GM12874 (cell line): ENCODE results near the gene PLD1.

Experiments used
- TF ChIP-seq, protein P1 (sequence below): IDR thresholded peaks from 2 replicates; pipeline ENCODE4 v1.5.1; 2011; ENCODE audit warnings: low read depth, mild to moderate bottlenecking, control low read depth, low read length, moderate library complexity; ENCODE audit not compliant: insufficient read depth

The PLD1 gene

DNA sequence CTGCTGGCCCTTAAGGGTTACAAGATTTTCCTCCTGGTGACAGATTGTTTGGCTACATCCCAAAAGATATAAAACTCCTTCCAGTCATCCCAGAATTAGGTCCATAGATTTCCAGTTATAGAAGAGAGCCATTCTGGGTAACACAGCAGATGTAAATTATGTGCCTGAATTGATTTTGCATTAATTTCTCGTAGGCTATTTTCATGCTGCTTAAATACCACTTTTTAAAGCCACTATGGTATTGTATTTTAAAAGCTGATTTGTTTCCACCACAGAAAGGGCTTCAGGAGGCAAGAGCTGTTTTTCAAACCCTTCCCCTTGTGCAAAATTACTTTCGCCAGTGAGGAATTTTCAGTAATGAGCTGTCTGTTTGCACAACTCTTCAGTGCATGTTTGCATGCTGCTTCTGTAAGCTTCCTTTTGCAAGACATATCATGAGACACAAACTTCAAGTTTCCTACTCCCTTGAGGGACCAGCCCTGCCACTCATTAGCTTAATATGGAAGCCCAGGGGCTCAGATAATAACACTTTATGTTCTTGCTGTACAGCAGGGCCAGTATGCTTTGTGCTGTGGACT lies 244.7 kb downstream of the PLD1 start:
- TF ChIP-seq, protein P1, sequence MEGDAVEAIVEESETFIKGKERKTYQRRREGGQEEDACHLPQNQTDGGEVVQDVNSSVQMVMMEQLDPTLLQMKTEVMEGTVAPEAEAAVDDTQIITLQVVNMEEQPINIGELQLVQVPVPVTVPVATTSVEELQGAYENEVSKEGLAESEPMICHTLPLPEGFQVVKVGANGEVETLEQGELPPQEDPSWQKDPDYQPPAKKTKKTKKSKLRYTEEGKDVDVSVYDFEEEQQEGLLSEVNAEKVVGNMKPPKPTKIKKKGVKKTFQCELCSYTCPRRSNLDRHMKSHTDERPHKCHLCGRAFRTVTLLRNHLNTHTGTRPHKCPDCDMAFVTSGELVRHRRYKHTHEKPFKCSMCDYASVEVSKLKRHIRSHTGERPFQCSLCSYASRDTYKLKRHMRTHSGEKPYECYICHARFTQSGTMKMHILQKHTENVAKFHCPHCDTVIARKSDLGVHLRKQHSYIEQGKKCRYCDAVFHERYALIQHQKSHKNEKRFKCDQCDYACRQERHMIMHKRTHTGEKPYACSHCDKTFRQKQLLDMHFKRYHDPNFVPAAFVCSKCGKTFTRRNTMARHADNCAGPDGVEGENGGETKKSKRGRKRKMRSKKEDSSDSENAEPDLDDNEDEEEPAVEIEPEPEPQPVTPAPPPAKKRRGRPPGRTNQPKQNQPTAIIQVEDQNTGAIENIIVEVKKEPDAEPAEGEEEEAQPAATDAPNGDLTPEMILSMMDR = no peak

DNA sequence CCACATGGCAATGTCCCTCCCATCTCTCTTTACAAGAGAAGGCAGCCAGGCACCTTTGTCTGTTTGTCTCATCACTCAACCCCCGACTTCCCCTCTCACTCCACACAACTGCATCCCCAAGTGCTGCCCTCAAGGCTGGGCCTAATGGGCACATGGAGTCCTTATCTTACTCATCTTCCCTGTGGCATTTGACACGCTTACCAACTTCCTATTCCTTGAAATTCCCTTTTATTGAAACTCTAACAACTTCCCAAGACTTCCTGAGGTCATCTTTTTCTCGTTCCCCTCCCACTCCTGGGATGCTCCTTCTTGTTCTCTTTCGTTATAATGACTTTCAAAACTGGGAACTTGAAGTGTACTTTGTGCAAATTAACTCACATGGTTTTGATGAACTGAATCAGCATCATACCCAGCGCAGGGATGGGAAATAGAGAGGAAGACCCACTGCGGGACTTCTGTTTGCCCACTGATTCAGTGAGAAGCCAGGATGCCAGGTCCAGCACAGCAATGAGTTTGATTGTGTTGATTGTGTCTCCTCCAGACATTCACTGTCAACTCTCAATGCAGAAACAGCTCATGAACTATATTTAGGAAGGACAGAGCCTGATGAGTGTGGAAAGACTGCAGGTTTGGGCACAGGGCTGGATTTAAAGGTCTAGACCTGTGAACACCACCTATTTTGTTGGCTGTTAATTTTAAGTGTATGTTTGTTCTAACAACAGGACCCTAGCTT lies 245.4 kb downstream of the PLD1 start:
- TF ChIP-seq, protein P1 = no peak

DNA sequence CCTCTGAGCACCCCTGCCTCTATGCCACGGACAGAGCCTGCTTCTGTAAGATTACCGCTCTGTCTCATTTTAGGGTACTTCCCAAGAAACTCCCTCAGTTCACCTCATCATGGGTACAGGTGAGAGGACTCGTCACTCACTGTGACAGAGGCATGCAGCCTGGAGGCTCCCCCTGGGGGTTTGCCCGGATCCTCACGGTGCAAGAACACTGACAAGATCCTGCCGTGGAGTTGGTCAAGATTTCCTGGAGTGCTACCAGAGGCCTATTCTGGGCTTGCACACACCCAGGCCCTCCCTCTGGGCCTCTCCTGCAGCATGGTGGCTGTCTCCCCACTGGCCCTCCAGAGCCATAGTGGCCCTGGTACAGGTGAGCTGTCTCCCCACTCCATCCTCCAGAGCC lies 247.0 kb downstream of the PLD1 start:
- TF ChIP-seq, protein P1 = no peak

DNA sequence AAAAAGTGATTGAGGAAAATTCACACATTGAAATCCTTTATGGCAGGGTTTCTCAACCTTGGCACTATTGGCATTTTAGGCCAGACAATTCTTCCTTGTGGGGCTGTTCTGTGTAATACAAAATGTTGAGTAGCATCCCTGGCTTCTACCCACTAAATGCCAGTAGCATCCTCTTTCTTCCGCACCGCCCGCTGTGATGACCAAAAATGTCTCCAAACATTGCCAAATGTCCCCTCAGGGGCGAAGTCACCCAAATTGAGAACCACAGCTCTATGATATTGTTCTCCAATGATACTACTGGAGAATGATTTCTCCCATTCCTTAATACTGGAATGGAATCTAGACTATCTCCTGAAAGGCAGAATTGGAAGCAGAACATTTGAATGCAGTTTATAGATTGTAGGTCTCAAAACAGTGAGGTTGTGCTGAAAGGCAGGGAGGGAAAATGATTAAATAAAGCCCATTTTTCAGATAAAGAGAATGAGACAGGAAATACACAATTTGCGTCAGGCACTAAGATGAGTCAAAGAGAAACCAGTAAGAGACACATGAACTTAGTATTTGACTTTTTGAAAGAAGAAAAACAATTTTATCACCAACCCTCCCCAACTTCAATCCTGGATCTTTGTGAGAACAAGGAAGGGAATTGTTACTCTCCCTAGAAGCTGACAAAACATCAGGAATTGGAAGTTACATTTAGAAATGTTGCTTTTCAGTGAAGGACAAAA lies 248.5 kb downstream of the PLD1 start:
- TF ChIP-seq, protein P1 = no peak

DNA sequence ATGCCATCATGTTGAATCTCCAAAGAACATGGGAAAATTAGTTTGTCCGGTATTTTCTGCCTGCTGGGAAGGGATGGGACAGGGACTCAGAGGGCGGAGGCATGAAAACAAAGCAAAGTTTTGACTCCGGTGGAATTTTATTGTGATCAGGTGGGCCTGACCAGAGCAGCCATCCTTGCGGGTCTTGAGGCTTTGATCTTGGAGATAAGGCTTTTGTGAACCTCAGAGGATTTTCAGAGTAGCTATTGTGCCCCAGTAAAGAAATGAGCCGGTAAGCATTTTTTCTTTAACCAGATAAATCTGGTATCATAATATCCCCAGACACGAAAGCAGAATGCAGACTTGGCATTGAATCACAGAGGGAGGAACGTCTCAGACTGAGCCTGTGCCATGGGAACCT lies 250.7 kb downstream of the PLD1 start:
- TF ChIP-seq, protein P1 = no peak

DNA sequence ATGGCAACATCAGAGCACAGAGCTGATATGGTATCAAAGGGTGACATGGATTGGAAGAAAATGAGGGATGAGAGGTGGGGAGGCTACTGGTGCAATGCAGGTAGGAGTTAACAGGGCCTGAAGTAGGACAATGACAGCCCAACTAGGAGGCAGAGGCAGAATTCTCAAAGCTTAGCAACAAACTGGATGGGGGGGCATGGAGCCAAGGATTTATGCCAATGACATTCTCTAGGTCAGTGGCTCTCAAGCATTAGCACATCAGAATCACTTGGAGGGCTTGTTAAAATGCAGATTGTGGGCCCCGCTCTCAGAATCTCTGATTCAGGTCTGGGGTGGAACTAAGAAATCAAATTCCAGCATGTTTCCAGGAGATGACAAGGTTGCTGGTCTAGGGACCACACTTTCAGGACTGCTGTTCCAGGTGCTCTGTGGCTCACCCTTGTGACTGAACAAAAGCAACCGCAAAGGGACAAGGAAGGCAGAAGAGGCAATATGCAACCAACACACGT lies 252.0 kb downstream of the PLD1 start:
- TF ChIP-seq, protein P1 = no peak

DNA sequence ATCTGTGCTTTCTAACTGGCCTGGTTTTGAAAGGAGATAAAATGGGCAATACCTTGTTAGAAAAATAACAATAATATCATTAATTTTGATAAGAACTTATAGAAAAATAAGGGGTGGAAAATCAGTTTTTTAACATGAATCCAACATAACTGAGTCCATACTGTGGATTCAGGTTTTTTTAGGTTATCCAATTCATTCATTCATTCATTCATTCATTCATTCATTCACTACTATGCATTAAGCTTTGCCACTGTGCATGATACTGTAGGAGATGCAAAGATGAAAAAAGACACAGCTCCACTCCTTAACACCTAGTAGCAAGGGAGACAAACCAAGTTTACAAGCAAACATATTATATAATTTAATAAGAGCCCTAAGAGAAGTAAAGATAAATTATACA lies 253.1 kb downstream of the PLD1 start:
- TF ChIP-seq, protein P1 = no peak
